ENCODE measurements around the gene MAMLD1.
A peak's percentile ranks its signal among the peaks of the same experiment; 100 is the strongest.

The MAMLD1 gene

GRCh38 chrX:150454508-150455214, 91.5 kb downstream of the MAMLD1 start:
- no peaks in the 10 kb centered on the region for H3K4me1 ChIP-seq (ENCODE audit: control insufficient read depth, insufficient read depth, low read length)
- CTCF ChIA-PET, result no interaction called here

DNA sequence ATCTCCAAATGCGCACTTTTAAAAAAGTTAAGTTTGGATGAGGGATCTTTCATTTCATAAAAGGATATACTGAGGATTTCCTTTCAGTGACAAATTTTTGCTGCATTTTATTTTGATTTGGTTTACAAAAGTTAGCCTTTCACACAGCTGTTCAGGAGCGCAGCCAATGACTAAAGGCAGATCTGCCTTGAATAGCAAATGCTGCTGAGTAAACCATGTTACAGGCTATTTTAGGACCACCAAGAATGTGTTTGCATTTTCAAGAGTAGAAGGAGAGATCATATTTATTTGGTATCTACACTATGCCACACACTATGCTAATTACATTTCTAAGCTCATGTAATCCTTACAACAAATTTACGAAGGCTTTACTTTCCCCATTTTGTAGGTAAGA, 92.1 kb downstream of the MAMLD1 start:
- CTCF ChIA-PET, result no interaction called here
- POLR2A ChIA-PET, result no interaction called here
- Histone ChIP-seq H3K4me3 (ENCODE audit: low read depth, low read length) (no peak overlapping the region), H3K36me3 (ENCODE audit: control insufficient read depth in 2 of 2, insufficient read depth in 1 of 2, low read length in 2 of 2) (no peaks in the 10 kb centered on the region), H3K9me3 (ENCODE audit: control insufficient read depth, insufficient read depth, low read depth, low read length) (no peaks in the 10 kb centered on the region), H3K27ac (ENCODE audit: extremely low read depth, low read depth, low read length) (no peak overlapping the region), H3K4me1 (ENCODE audit: control insufficient read depth, insufficient read depth, low read length) (no peaks in the 10 kb centered on the region)
- TF ChIP-seq, protein P1, sequence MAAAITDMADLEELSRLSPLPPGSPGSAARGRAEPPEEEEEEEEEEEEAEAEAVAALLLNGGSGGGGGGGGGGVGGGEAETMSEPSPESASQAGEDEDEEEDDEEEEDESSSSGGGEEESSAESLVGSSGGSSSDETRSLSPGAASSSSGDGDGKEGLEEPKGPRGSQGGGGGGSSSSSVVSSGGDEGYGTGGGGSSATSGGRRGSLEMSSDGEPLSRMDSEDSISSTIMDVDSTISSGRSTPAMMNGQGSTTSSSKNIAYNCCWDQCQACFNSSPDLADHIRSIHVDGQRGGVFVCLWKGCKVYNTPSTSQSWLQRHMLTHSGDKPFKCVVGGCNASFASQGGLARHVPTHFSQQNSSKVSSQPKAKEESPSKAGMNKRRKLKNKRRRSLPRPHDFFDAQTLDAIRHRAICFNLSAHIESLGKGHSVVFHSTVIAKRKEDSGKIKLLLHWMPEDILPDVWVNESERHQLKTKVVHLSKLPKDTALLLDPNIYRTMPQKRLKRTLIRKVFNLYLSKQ (tag by site-specific recombination; IDR thresholded peaks at IDR 0.05; ENCODE audit: borderline replicate concordance), result no peak
- TF ChIP-seq BCL11B (tag by site-specific recombination; IDR thresholded peaks at IDR 0.05; ENCODE audit: low read depth) (no peak), ZNF830 (tag by site-specific recombination; IDR thresholded peaks at IDR 0.05; ENCODE audit: low read depth) (no peak), KLF10 (tag by site-specific recombination; IDR thresholded peaks at IDR 0.05) (no peak), ZNF514 (tag by site-specific recombination; IDR thresholded peaks at IDR 0.05) (no peak), ZNF529 (tag by site-specific recombination; IDR thresholded peaks at IDR 0.05; ENCODE audit: insufficient replicate concordance) (no peak), ZNF404 (tag by site-specific recombination; IDR thresholded peaks at IDR 0.05) (no peak), ZNF239 (tag by site-specific recombination; IDR thresholded peaks at IDR 0.05) (no peak), ZNF610 (tag by site-specific recombination; IDR thresholded peaks at IDR 0.05; ENCODE audit: borderline replicate concordance) (no peak), ZNF600 (tag by site-specific recombination; IDR thresholded peaks at IDR 0.05) (no peak)

More at GRCh38 chrX:150454508-150455214, 91.5 kb downstream of the MAMLD1 start:
- POLR2A ChIA-PET, result no interaction called here
- Histone ChIP-seq H3K9me3 (ENCODE audit: control insufficient read depth, insufficient read depth, low read depth, low read length) (no peaks in the 10 kb centered on the region), H3K4me3 (ENCODE audit: low read depth, low read length) (no peak overlapping the region), H3K27ac (ENCODE audit: extremely low read depth, low read depth, low read length) (no peak overlapping the region), H3K36me3 (ENCODE audit: control insufficient read depth in 2 of 2, insufficient read depth in 1 of 2, low read length in 2 of 2) (no peaks in the 10 kb centered on the region)
- TF ChIP-seq ZNF837 (tag by site-specific recombination; IDR thresholded peaks at IDR 0.05) (no peak), ZNF266 (tag by site-specific recombination; IDR thresholded peaks at IDR 0.05; ENCODE audit: low read depth) (0 out of 2 replicates have a peak, but pooled peaks have one; percentile 27), ZNF239 (tag by site-specific recombination; IDR thresholded peaks at IDR 0.05) (peak; percentile 72; the same call in 1 of the 2 replicates)

- Histone ChIP-seq H3K9me3 (ENCODE audit: control insufficient read depth, insufficient read depth, low read depth, low read length) (no peaks in the 10 kb centered on the region), H3K4me3 (ENCODE audit: low read depth, low read length) (no peak overlapping the region), H3K27ac (ENCODE audit: extremely low read depth, low read depth, low read length) (no peak overlapping the region), H3K4me1 (ENCODE audit: control insufficient read depth, insufficient read depth, low read length) (no peaks in the 10 kb centered on the region), H3K36me3 (ENCODE audit: control insufficient read depth in 2 of 2, insufficient read depth in 1 of 2, low read length in 2 of 2) (no peaks in the 10 kb centered on the region)
- CTCF ChIA-PET, result interaction anchor here (0.5 to 1.0 kb wide), 3 partner anchors 28 to 477 kb away, joined by 3 to 4 read pairs (median 3); no protein-coding TSS in a partner anchor
- TF ChIP-seq ZNF184 (tag by site-specific recombination; IDR thresholded peaks at IDR 0.05), result no peak
- TF ChIP-seq PBX3 (CRISPR knock-in tag; IDR thresholded peaks at IDR 0.05), result no peak
- TF ChIP-seq ZSCAN16 (tag by site-specific recombination; IDR thresholded peaks at IDR 0.05), result no peak
- no peak for TF ChIP-seq SP2 (tag by site-specific recombination; IDR thresholded peaks at IDR 0.05)
- TF ChIP-seq FEZF1 (tag by site-specific recombination; IDR thresholded peaks at IDR 0.05), result no peak
- TF ChIP-seq, protein P2, sequence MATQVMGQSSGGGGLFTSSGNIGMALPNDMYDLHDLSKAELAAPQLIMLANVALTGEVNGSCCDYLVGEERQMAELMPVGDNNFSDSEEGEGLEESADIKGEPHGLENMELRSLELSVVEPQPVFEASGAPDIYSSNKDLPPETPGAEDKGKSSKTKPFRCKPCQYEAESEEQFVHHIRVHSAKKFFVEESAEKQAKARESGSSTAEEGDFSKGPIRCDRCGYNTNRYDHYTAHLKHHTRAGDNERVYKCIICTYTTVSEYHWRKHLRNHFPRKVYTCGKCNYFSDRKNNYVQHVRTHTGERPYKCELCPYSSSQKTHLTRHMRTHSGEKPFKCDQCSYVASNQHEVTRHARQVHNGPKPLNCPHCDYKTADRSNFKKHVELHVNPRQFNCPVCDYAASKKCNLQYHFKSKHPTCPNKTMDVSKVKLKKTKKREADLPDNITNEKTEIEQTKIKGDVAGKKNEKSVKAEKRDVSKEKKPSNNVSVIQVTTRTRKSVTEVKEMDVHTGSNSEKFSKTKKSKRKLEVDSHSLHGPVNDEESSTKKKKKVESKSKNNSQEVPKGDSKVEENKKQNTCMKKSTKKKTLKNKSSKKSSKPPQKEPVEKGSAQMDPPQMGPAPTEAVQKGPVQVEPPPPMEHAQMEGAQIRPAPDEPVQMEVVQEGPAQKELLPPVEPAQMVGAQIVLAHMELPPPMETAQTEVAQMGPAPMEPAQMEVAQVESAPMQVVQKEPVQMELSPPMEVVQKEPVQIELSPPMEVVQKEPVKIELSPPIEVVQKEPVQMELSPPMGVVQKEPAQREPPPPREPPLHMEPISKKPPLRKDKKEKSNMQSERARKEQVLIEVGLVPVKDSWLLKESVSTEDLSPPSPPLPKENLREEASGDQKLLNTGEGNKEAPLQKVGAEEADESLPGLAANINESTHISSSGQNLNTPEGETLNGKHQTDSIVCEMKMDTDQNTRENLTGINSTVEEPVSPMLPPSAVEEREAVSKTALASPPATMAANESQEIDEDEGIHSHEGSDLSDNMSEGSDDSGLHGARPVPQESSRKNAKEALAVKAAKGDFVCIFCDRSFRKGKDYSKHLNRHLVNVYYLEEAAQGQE (tag by site-specific recombination; IDR thresholded peaks at IDR 0.05), result no peak
- TF ChIP-seq ZNF23 (tag by site-specific recombination; IDR thresholded peaks at IDR 0.05; ENCODE audit: borderline replicate concordance), result no peak
- no peak for TF ChIP-seq PRDM1 (tag by site-specific recombination; IDR thresholded peaks at IDR 0.05)
- TF ChIP-seq ZNF354C (tag by site-specific recombination; IDR thresholded peaks at IDR 0.05; ENCODE audit: borderline replicate concordance, low read depth), result no peak
- no peak for TF ChIP-seq ZNF558 (tag by site-specific recombination; IDR thresholded peaks at IDR 0.05)
- no peak for TF ChIP-seq ZSCAN23 (tag by site-specific recombination; IDR thresholded peaks at IDR 0.05)
- no peak for TF ChIP-seq WT1 (tag by site-specific recombination; IDR thresholded peaks at IDR 0.05)
- POLR2A ChIA-PET, result no interaction called here
These were observed 93.3 kb downstream of the MAMLD1 start for GRCh38 chrX:150456466-150456865.

Data from HEK293 (cell line).